ENCODE measurements around the gene FOXRED2. TPM values are rescaled to one million over a fixed set of nuclear protein-coding genes. Genes with fewer than 3 reads are reported as not detected.

FOXRED2 gene
- total and polyA plus RNA-seq, 2 of the 8 experiments (the other 6 are each of a cell fraction or from before 2014, with no cell fraction given) = 11.5 to 27.8 TPM

GRCh38 chr22:36528795-36529751 is 22.2 kb upstream of the FOXRED2 start, which contains the start of gene EIF3D (continued):
- TF ChIP-seq, protein P1, sequence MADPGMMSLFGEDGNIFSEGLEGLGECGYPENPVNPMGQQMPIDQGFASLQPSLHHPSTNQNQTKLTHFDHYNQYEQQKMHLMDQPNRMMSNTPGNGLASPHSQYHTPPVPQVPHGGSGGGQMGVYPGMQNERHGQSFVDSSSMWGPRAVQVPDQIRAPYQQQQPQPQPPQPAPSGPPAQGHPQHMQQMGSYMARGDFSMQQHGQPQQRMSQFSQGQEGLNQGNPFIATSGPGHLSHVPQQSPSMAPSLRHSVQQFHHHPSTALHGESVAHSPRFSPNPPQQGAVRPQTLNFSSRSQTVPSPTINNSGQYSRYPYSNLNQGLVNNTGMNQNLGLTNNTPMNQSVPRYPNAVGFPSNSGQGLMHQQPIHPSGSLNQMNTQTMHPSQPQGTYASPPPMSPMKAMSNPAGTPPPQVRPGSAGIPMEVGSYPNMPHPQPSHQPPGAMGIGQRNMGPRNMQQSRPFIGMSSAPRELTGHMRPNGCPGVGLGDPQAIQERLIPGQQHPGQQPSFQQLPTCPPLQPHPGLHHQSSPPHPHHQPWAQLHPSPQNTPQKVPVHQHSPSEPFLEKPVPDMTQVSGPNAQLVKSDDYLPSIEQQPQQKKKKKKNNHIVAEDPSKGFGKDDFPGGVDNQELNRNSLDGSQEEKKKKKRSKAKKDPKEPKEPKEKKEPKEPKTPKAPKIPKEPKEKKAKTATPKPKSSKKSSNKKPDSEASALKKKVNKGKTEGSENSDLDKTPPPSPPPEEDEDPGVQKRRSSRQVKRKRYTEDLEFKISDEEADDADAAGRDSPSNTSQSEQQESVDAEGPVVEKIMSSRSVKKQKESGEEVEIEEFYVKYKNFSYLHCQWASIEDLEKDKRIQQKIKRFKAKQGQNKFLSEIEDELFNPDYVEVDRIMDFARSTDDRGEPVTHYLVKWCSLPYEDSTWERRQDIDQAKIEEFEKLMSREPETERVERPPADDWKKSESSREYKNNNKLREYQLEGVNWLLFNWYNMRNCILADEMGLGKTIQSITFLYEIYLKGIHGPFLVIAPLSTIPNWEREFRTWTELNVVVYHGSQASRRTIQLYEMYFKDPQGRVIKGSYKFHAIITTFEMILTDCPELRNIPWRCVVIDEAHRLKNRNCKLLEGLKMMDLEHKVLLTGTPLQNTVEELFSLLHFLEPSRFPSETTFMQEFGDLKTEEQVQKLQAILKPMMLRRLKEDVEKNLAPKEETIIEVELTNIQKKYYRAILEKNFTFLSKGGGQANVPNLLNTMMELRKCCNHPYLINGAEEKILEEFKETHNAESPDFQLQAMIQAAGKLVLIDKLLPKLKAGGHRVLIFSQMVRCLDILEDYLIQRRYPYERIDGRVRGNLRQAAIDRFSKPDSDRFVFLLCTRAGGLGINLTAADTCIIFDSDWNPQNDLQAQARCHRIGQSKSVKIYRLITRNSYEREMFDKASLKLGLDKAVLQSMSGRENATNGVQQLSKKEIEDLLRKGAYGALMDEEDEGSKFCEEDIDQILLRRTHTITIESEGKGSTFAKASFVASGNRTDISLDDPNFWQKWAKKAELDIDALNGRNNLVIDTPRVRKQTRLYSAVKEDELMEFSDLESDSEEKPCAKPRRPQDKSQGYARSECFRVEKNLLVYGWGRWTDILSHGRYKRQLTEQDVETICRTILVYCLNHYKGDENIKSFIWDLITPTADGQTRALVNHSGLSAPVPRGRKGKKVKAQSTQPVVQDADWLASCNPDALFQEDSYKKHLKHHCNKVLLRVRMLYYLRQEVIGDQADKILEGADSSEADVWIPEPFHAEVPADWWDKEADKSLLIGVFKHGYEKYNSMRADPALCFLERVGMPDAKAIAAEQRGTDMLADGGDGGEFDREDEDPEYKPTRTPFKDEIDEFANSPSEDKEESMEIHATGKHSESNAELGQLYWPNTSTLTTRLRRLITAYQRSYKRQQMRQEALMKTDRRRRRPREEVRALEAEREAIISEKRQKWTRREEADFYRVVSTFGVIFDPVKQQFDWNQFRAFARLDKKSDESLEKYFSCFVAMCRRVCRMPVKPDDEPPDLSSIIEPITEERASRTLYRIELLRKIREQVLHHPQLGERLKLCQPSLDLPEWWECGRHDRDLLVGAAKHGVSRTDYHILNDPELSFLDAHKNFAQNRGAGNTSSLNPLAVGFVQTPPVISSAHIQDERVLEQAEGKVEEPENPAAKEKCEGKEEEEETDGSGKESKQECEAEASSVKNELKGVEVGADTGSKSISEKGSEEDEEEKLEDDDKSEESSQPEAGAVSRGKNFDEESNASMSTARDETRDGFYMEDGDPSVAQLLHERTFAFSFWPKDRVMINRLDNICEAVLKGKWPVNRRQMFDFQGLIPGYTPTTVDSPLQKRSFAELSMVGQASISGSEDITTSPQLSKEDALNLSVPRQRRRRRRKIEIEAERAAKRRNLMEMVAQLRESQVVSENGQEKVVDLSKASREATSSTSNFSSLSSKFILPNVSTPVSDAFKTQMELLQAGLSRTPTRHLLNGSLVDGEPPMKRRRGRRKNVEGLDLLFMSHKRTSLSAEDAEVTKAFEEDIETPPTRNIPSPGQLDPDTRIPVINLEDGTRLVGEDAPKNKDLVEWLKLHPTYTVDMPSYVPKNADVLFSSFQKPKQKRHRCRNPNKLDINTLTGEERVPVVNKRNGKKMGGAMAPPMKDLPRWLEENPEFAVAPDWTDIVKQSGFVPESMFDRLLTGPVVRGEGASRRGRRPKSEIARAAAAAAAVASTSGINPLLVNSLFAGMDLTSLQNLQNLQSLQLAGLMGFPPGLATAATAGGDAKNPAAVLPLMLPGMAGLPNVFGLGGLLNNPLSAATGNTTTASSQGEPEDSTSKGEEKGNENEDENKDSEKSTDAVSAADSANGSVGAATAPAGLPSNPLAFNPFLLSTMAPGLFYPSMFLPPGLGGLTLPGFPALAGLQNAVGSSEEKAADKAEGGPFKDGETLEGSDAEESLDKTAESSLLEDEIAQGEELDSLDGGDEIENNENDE (IDR thresholded peaks at IDR 0.05; ENCODE audit: insufficient replicate concordance, low read length) = no peak
- TF ChIP-seq JUN (IDR thresholded peaks at IDR 0.05; ENCODE audit: low read depth, low read length) (no peak), SIX5 (IDR thresholded peaks at IDR 0.05; ENCODE audit: low read depth, low read length) (peak; percentile 30; the same call in 1 of the 2 replicates), BACH1 (IDR thresholded peaks at IDR 0.05; ENCODE audit: low read length) (no peak; the same call in 1 of the 2 replicates), NANOG (IDR thresholded peaks at IDR 0.05; ENCODE audit: insufficient read depth, low read depth, low read length, poor library complexity, severe bottlenecking) (no peak), ZNF274 (IDR thresholded peaks at IDR 0.05; ENCODE audit: borderline replicate concordance, extremely low read depth, low read length) (no peak), RFX5 (IDR thresholded peaks at IDR 0.05; ENCODE audit: borderline replicate concordance, low read depth, low read length) (no peak), CBX5 (IDR thresholded peaks at IDR 0.05; ENCODE audit: low read depth, low read length) (no peak)
